ENCODE measurements around the gene NEK3. TPM values are rescaled to one million over a fixed set of nuclear protein-coding genes. Genes with fewer than 3 reads are reported as not detected.

NEK3 gene, protein sequence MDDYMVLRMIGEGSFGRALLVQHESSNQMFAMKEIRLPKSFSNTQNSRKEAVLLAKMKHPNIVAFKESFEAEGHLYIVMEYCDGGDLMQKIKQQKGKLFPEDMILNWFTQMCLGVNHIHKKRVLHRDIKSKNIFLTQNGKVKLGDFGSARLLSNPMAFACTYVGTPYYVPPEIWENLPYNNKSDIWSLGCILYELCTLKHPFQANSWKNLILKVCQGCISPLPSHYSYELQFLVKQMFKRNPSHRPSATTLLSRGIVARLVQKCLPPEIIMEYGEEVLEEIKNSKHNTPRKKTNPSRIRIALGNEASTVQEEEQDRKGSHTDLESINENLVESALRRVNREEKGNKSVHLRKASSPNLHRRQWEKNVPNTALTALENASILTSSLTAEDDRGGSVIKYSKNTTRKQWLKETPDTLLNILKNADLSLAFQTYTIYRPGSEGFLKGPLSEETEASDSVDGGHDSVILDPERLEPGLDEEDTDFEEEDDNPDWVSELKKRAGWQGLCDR
- 5.6 and 5.9 TPM in 2 replicates for total RNA-seq

GRCh38 chr13:52159159-52159982 is at the start of gene NEK3:
NEK3 (minus strand) TSS chr13:52159597; CDS start chr13:52156191, 3,406 bp downstream.

DNA sequence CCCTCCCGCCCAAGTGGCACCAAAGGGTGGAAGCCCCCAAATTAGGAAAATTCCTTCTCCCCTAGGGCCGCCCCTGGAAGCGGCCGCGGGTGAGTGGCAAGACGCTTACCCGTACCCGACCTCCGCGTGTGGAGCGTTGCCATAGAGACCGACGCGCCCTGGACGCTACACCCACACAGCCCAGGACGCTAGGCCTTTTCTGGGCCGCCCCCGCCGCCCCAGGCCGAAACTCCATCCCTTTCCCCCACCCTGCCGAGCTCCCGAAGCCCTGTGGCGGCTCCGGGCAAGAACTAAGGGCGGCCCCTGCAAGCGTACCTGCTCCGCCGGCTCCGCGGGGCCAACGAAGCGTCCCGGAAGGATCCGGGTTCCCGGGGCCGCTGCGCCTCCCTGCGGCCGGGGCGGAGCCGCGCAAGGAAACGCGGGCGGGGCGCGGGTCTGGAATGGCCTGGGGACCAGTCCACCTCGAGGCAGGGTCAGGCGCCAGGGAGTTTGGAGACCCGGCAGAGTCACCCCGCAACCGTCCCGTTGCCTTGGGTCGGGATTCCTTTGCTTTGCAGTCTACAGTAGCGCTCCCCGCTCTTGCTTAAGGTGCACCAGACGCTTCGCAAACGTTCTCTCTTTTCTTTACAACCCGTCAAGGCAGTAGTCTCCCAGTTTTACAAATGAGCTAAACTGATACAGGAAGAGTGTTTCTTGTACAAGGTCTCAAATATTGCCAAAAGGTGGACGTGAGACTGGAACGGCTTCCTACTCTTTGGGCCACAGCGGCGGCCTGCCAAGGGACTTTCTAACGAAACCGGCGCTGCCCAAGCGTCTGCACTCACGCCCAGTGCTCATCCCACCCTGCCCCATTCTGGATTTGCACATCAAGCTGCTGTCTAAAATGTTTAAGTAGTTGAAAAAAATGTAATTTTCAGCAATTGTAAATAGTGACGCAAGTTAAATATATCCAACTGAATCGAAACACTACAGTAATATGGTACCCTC is 30.4 kb downstream of the NEK3 start, which contains the start of gene NEK5:
Gene NEK5 (minus strand): TSS at position 360 of the 987 bp plus-strand sequence. CDS start 1,591 bp downstream, outside the sequence.

Other genes starting within 250 kb of the NEK3 start
- gene ATP7B, start 148.1 kb downstream of the NEK3 start, total RNA-seq, result 3.1 and 4.8 TPM in 2 replicates
- 36.8 and 37.2 TPM in 2 replicates for gene ALG11, start 147.2 kb downstream of the NEK3 start, total RNA-seq
- 18.6 TPM in 2 replicates for gene UTP14C, start 134.9 kb downstream of the NEK3 start, total RNA-seq
- gene NEK5, start 30.5 kb downstream of the NEK3 start, total RNA-seq, result under 0.01 and 0.28 TPM in 2 replicates
- gene THSD1, start 246.6 kb upstream of the NEK3 start, total RNA-seq, result 12.3 and 14.9 TPM in 2 replicates